TTC549 (cell line): ENCODE results near the gene VPREB3.
"Not testable (repeated sequence)": the region's sequence is repeated elsewhere in the genome, so short reads cannot be mapped to it uniquely, and the experiment has no call there.

Experiments used
- FAIRE-seq: peaks from 2 replicates; lab custom pipeline; 2012; peaks lifted over from hg19 to GRCh38; lab: Jason Lieb, UNC

Gene VPREB3

DNA sequence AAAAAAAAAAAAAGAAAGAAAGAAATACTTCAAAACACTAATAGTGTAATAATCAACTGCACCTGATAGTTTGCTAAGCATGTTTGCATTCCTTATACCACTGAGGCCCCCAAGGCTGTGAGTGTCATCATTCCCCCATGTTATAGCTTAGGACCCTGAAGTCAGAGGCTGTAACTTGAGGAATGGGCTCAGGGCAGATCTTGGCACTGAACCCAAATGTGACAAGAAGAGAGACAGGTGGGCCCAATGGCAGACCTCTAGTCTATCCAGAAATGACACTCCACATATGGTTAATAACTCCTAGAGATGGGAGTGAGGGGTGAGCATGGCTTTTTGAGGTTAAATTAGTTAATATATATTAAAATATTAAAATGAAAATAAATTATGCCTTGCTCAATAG lies 16.5 kb downstream of the VPREB3 start:
- no peak for FAIRE-seq

DNA sequence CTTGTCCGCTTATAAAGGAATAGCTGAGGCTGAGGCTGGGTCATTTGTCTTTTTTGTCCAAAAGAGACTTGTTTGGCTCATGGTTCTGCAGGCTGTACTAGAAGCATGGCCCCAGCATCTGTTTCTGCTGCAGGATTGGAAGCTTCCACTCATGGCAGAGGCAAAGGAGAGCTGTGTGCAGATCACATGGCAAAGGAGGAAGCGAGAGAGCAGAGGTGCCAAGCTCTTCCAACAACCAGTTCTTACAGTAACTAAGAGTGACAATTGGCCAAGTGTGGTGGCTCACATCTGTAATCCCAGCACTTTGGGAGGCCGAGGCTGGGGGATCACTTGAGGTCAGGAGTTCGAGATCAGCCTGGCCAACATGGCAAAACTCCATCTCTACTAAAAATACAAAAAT lies 26.1 kb downstream of the VPREB3 start:
- not testable (repeated sequence) for FAIRE-seq

DNA sequence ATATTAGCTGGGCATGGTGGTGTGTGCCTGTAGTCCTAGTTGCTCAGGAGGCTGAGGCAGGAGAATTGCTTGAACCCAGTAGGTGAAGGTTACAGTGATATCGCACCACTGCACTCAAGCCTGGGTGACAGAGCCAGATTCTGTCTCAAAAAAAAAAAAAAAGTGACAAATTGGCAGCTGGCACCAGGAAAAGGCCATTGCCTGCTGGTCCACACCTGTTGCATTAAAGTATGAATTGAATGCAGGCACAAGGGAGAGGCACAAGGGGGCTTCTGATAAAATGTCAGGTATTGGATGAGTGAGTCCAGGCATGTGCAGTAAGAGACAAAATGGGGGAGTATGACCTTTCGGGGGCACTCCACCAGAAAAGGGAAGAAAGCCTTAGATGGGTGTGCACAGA lies 31.5 kb downstream of the VPREB3 start:
- no peak for FAIRE-seq

DNA sequence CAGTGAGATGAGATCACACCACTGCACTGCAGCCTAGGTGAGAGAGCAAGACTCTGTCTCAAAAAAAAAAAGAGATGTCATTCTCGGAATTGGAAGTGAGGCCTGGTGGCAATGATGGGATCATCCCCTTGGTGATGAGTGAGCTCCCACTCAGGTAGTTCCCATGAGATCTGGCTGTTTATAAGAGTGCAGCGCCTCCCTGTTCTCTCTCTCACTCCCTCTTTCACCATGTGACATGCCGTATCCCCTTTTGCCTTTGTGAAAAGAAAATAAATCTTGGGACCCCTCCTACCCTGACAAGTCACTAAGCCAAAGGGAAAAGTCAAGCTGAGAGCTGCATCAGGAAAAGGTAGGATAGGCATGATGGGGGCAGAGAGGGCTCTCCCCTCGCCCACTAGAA lies 32.1 kb downstream of the VPREB3 start:
- FAIRE-seq, result no peak

DNA sequence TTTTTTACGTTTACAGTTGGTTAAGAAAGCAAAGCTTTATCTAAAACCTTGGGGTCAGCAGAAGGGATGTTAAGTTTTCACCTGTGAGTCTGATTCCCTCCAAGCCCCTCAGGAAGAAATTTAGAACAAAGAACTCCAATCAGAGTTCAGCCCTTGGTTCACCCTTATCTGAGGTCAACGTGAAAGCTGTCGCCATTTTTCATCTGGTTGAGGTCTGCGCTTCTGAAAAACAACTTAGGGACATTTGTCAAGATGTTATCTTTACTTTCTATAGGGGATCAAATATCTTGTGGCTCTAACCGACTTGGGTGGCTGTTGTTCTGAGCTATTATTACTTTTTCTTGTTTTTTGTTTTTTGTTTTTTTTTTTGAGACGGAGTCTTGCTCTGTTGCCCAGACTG lies 33.4 kb downstream of the VPREB3 start:
- no peak for FAIRE-seq

DNA sequence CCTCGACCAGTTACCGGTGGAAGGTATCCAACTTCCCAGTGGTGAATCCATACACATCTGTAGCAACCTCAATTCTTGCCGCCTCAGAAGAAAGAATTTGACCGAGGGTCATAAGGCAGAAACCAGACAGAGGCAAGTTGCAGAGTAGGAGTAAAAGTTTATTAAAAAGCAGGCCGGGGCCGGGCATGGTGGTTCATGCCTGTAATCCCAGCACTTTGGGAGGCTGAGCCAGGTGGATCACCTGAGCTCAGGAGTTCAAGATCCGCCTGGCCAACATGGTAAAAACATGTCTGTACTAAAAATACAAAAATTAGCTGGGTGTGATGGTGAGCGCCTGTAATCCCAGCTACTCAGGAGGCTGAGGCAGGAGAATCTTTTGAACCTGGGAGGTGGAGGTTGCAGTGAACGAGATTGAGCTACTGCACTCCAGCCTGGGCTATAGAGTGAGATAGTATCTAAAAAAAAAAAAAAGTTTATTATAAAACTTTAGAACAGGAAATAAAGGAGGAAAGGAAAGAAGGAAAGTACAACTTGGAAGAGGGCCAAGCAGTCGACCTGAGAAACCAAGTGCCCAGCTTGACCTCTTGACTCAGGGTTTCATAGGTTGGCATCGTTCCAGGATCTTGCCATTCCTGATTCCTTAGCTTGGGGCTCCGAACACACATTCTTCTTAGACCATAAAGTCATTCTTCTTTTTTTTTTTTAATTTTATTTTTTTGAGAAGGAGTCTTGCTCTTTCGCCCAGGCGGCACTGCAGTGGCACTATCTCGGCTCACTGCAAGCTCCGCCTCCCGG lies 35.7 kb downstream of the VPREB3 start:
- no peak for FAIRE-seq

DNA sequence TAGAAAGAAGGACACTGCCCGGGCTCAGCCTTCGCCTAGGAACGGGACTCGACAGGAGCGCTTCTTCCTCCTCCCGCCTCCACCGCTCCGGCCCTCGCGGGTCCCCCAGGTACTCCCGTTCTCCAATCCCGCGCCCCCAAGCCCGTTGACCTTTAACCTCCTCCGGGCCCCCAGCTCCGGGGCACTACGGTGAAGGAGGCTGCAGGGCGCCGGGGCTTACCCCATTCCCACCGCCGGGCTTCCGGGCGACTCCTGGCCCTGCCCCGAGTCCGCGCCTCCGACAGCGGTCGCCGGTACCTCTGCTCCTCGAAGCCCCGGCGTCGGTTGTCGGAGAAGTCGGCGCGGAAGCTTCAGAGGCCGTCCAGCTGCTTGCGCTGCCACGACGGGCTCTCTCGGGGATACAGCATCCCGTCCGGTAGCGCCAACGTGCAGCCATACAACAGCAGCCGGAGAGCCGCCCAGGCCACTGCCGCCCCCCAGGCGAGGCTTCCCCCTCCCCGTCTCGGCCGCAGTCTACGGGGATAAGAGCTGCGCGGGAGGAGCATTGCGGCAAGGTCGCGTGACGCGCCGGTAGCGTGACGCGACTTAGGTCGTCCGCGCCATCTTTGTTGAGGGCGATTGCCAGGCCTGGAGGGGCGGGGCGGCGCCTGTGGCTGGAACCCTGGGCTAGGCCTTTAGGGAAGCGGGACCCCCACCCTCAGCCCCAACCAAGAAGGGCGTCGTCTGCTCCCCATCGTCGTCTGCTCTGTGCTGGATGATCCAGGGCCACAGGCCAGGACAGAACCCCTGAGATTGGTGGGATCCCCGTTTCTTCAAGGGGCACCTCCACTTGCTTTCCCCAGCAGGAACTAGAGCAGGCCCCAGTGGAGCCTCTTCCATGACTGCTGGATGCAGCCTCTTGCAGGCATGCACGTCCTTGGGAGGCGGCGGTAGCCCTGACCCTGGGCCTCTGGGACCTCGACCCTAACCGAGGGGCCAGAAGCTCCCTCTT lies 37.1 kb downstream of the VPREB3 start:
- no peak for FAIRE-seq

DNA sequence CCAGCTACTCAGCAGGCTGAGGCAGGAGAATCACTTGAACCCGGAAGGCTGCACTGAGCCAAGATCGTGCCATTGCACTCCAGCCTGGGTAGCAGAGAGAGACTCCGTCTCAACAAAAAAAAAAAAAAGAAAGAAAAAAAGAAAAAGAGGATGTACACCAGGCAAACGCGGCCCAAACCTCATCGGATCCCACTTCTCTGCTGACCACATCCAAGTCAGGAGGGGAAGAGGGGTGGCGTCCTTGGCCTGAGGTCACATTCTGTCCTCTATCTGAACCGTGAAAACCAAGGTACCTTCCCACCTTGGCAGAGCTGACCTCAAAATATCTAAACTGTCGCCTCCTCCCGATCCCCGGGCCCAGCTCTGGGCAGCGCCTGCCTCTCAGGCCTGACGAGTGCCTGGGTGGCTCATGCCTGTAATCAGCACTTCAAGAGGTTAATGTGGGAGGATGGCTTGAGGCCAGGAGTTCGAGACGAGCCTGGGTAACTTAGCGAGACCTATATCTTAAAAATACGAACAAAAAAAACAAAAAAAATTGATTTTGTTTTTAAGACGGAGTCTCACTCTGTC lies 38.3 kb downstream of the VPREB3 start:
- FAIRE-seq, result no peak

DNA sequence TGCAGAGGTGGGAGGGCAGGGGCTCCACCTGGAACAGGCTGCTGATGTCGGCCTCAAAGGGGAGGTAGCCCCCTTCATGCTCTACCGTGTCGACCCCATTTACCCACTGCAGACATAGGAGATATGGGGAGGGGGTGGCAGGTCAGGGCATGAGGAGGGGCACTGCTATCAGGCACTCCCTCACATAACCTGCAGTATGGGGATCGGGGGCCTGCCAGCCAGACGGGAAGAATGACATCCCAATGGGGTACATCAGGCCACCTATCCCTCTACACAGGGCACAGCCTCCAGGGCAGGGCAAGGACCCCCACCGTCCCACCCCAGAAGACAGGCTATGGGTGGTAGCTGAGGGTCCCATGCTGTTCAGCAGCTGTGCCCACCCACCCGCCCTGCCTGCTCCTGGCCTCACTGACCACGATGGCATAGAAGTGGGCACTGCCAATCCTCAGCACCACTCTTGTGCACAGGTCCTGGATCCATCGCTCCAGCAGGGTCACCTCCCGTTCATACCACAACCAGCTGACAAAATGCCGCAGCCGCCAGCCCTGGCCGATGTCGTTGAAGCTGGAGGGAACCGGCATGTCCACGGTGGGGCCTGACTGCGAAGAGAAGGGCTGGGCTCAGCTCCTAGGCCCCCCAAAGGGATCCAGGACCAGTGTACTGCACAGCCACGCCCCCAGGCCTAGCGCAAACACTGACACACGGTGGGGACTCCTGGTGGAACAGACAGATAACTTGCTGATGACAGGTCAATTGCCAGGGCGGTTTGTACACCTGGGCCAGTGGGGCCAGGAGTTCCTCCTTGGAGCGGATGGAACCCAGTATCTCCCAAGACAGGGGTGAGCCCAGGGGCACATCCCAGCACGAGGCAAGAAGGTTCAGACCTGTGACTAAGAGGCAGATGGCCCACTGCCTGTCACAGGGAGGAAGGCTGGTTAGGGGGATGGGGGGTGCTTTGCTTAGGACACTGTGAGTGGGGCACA lies 39.3 kb downstream of the VPREB3 start:
- no peak for FAIRE-seq

DNA sequence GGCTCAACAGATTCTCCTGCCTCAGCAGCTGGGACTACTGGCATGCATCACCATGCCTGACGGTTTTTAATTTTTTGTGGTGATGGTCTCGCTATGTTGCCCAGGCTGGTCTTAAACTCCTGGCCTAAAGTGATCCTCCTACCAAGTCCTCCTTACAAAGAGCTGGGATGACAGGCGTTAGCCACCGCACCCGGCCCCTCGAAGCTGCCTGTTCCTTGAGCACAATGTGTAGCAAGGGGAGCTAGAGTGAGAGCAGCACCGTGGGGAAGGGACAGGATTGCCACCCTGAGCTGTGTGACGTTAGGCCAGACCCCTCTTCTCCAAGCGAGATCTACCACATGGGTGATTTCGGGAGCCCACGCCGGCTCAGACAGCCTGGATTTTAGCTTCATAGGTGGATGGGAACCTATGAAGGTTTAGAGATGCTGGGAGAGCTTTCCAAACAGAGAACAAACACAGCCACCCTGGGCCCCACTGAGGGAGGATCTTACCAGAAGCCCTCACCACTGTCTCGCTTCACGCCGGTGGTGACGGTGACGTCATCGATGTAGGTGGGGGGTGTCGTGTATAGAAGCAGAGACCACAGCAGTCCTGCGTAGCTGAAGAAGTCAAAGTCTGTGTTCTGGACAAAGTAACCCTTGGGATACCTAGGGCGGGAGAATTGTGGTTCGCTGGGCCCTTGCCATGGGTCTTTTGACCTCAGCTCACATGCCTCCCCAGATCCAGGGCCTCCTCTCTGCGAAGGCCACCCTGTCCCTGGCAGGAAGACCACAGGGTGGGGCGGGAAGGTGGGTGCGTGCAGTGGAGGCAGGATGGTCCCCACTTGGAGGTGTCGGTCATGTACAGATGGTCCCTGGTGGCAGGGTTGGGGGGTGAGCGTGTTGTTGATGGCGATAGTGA lies 40.3 kb downstream of the VPREB3 start:
- FAIRE-seq, result no peak

DNA sequence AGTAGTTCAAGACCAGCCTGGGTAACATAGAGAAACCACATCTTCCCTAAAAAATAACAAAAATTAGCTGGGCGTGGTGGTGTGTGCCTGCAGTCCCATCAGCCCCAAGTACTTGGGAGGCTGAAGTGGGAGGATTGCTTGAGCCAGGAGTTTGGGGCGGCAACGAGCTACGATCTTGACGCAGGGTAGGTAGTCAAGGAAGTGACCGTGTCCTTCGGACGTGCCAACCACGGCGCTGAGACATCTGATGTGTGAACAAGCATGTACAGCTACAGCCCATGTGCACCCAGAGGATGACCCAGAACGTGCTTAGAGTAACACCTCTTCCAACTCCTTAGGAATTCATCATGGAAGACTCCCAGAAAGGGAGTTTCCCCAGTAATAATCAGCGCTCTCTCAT lies 42.0 kb downstream of the VPREB3 start:
- no peak for FAIRE-seq

DNA sequence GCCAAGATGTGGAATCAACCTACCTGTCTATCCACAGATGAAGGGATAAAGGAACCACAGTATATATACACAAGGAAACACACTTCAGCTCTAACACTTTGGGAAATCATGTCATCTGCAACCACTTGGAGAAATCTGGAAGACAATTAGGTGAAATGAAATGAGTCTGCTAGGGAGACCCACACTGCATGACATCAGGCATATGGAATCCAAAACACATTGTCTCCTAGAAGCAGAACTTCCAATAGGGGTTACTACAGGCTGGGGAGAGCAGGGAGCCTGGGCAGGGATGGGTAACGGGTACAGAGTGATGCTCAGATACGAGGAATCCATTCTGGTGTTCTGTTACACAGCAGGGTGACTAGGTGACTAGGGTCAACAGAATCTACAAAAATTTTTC lies 45.1 kb downstream of the VPREB3 start:
- no peak for FAIRE-seq

DNA sequence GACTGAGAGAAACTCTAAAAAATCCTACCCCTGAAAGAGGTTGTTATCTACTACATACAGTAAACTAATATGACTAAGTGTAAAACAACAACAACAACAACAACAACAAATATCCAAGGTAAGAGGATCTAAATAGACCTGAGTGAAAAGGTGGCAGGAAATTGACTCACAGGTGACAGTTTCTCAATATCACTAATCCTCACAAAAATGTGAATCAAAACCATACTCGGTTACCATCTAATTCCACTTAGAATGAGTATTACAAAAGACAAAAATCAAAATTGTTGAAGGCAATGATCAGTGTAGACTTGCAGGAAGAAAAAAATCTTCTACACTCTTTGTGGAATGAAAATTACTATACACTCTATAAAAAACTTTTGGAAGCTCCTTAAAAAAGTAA lies 46.0 kb downstream of the VPREB3 start:
- no peak for FAIRE-seq

DNA sequence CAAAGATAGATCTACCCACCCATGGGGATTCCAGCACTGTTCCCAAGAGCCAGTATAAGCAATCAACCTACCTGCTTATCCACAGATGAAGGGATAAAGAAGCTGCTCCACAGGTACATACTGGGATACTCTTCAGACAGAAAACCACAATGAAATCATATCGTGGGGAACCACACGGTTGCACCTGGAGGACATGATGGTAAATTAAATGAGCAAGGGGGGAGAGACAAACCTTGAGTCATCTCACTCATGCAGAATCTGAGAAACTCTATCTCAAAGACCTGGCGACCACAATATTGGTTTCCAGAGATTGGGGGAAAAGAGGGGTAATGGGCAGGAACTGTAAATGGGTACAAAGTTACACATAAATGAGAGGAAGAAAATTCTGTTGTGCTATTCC lies 48.9 kb downstream of the VPREB3 start:
- FAIRE-seq, result no peak

DNA sequence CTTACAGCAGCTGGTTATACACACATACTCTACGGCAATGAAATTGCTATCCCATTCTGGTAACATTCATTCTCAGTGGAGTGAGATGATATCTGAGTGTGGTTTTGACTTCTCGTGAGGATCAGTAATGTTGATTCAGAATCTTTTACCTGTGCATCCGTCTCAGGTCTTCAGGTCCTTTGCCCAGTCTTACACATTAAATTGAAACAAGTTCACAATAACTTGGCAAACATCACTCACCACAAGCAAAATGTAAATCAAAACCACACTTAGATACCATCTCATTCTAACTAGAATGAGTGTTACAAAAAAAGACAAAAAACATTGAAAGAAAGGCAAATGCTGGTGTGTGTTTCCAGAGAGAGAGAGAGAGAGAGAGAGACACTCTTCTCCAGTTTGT lies 49.4 kb downstream of the VPREB3 start:
- FAIRE-seq, result no peak

DNA sequence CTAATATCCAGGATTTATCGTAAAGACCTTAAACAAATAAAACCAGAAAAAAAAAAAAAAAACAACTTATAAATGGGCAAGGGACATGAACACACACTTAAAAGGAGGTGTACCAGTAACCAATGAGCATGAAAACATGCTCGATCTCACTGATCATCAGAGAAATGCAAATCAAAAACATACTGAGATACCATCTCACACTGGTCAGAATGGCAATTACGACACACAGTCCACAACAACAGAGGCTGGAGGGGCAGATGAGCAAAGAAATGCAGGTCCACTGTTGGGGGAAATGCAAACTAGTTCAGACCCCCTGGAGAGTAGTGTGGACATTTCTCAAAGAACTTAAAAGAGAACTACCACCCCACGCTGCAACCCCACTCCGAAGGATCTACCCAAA lies 50.2 kb downstream of the VPREB3 start:
- no peak for FAIRE-seq
